Endometrial microvascular endothelial cells (primary cell): ENCODE results near the gene SESN2. TPM values are rescaled to one million over a fixed set of nuclear protein-coding genes. Genes with fewer than 3 reads are reported as not detected.
"Not testable (repeated sequence)": the region's sequence is repeated elsewhere in the genome, so short reads cannot be mapped to it uniquely, and the experiment has no call there.

Experiments used
- in situ Hi-C: cut with HindIII; loops from 2 replicates; pipeline ENCODE4 v1.10.0; 2017; ENCODE audit warnings: low sequenced_read_pairs, low pct_unique_long_range_greater_than_20kb; ENCODE audit errors: inconsistent ontology term
- total RNA-seq: library from RNA; depleted of rRNA; stranded (reverse); fragments of >200 nt; gene quantifications from one replicate; pipeline ENCODE4 v1.2.3, GENCODE V29; 2015; ENCODE audit errors: inconsistent ontology term

SESN2 gene
- total RNA-seq, 1 donor from 2014 or later = 20.3 TPM

DNA sequence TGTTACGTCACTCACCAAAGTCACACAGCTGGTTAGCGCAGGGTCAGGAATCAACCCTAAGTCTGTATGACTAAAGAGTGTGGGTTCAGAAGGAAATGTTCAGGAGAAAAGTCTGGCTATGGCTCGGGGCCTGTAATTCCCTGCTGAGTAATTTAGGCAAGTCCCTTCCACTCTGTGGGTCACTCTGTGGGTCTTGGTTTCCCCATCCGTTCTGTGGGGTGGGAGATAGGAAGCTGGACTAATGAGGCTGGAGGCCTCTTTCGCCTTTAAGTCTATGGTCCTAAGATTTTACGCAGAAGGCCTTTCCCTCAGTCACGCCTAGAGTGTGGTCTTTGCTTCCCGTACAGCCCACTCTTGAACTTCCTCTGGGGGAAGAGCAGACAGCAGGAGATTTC, 55.2 kb downstream of the SESN2 start:
- in situ Hi-C loops = no loop called here

DNA sequence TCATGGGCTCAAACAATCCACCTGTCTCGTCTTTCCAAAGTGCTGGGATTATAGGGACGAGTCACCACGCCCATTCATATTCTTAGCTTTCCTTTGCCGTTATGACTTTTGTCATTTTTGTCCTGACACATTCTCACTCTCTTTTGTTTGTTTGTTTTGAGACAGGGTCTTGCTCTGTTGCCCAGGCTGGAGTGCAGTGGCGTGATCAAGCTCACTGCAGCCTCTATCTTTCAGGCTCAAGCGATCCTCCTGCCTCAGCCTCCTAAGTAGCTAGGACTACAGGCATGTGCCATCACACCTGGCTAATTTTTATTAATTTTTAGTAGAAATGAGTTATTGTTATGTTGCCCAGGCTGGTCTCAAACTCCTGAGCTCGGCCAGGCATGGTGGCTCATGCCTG, 57.7 kb downstream of the SESN2 start:
- in situ Hi-C loops = no loop called here

DNA sequence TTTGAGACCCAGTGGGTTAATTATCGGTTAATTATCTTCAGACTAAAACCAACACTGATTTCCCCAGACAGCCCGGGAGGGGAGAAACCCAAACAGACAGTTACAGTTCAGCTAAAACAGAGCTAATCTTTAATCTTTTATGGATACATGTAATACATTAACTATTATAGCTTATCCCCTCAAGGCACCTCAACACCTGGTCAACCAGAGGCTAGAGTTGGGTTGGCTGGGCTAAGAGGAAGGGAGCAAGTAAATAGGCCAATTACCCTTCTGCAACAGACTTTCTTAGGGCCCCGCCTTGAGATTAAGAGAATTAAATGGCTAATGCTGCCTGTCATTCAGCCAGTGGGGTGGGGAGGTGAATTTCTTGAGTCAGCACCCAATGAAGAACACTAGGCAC, 62.9 kb downstream of the SESN2 start:
- in situ Hi-C loops = no loop called here

DNA sequence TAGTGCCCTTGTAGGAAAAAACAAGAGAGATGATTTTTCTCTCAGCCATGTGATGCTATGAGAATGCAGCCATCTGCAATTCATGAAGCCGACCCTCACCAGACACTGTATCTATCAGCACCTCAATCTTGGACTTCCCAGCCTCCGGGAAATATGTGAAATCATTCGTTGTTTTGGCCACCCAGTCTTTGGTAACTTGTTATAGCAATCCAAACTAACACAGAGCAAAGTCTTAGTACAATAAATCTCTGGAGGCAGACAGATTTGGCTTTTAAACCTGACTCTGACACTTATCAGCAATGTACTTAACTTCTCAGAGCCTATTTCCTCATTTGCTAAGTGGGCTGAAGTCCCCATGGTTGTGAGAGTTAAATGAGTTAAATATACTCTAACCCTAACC, 64.4 kb downstream of the SESN2 start:
- in situ Hi-C loops = no loop called here

DNA sequence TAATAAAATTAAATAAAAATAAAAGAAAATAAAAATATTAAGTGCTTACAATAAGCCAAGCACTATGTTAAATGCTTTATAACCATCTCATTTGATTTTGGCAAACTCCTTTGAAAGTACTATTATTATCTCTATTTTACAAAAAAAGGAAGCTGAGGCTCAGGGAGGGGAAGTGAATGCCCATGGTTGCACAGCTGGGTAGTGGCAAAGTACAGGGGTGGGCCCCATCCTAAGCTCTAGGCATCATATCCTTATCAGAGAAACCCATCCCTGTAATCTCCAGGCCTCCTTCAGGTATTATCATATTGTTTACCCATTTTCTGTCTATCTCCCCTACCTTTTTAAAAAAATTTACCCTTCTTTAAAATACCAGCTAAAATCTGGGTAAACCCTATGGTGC, 67.2 kb downstream of the SESN2 start:
- in situ Hi-C loops = no loop called here

DNA sequence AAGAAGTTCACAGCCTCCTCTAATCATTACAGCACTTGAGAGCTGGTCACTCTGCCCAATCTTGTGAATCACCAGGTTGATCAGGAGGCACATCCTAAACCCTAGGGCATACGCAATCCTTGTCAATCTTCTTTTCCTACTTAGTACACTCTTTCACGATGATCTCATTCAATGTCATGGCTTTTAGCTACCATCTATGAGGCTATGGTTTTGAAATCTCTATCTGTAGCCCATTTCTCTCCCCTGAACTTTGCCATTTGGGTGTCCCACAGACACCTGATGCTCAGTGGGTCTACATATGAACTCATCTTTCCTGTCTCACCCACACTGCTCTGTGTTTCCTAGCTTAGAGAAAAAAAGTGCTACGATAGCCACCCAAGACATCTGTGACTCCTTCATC, 67.7 kb downstream of the SESN2 start:
- in situ Hi-C loops = no loop called here

DNA sequence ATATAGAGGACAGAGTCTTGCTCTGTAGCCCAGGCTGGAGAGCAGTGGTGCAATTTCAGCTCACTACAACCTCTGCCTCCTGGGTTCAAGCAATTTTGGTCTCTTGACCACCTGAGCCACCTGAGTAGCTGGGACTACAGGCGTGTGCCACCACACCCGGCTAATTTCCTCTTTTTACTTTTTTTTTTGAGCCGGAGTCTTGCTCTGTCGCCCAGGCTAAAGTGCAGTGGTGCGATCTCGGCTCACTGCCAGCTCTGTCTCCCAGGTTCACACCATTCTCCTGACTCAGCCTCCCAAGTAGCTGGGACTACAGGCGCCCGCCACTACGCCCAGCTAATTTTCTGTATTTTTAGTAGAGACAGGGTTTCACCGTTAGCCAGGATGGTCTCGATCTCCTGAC, 68.1 kb downstream of the SESN2 start:
- in situ Hi-C loops = not testable (repeated sequence)

DNA sequence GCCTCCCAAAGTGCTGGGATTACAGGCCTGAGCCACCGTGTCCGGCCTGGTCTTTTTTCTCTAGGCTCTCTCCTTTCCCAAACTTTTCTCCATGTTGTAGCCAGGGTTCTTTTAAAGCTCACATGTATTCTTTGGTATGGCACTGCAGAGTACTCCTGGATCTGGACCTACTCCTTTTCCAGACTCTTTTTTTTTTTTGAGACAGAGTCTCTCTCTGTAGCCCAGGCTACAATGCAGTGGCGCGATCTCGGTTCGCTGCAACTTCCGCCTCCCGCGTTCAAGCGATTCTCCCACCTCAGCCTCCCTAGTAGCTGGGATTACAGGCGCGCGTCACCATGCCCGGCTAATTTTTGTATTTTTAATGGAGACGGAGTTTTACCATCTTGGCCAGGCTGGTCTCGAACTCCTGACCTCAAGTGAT, 68.9 kb downstream of the SESN2 start:
- in situ Hi-C loops = no loop called here

DNA sequence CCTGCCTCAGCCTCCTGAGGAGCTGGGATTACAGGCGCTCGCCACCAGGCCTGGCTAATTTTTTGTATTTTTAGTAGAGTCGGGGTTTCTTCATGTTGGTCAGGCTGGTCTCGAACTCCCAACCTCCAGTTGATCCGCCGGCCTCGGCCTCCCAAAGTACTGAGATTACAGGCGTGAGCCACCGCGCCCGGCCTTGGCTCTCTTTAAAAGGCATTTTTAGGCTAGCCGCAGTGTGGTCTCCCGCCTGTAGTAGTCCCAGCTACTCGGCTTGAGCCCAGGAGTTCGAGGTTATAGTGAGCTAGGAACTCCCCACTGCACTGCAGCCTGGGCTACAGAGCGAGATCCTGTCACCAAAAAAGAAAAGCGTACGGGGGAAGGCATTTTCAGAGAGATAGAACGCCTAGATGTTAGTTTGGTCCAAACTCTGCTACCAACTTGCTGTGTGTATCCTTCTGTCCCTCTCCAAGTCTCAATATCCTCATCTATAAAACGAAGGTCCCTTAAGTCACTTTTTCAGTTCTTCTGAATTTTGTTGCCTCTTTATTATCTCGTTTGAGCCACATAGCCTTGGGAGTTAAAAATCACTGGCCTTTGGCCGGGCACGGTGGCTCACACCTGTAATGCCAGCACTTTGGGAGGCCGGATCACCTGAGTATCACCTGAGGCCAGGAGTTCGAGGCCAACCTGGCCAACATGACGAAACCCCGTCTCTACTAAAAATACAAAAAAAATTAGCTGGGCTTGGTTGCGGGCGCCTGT, 70.3 kb downstream of the SESN2 start:
- in situ Hi-C loops = no loop called here

Other genes starting within 250 kb of the SESN2 start
- 15.1 TPM for gene EYA3, start 170.9 kb upstream of the SESN2 start, total RNA-seq
- gene PTAFR, start 82.8 kb upstream of the SESN2 start, total RNA-seq = 0.09 TPM
- 57.1 TPM for gene DNAJC8, start 26.5 kb upstream of the SESN2 start, total RNA-seq
- gene ATP5IF1, start 23.4 kb upstream of the SESN2 start, total RNA-seq = 247 TPM
- 17.7 TPM for gene MED18, start 69.5 kb downstream of the SESN2 start, total RNA-seq
- 24.5 TPM for gene PHACTR4, start 110.2 kb downstream of the SESN2 start, total RNA-seq
- 87.9 TPM for gene RCC1, start 246.5 kb downstream of the SESN2 start, total RNA-seq